ENCODE measurements around the gene SSR1.

- TF ChIP-seq CTCF (conservative IDR thresholded peaks at IDR 0.05; ENCODE audit: low read length), result no peak
- TF ChIP-seq EZH2phosphoT487 (IDR thresholded peaks at IDR 0.05; ENCODE audit: borderline replicate concordance), result no peak
Observed at GRCh38 chr6:7250812-7251211, 62.2 kb downstream of the SSR1 start.

Data from Loucy (cell line).